Liver (tissue), 3 donors: ENCODE results near the gene ACTL10.

Experiments
- CTCF ChIP-seq: fragments of 150-350 bp; IDR thresholded peaks from 2 replicates; pipeline ENCODE4 v1.5.1; 2017; ENCODE audit warnings: improper control_type of control experiment, low read depth, low read length; ENCODE audit not compliant: missing input control
- JUND ChIP-seq, 2 donors: IDR thresholded peaks; 2 replicates each; pipeline ENCODE4 v1.6.1; 2016; ENCODE audit warnings: antibody characterized with exemption in 2 of 2
- RAD21 ChIP-seq, 2 donors: IDR thresholded peaks; 2 replicates each; pipeline ENCODE4 v1.6.1; 2016; ENCODE audit warnings: antibody characterized with exemption in 2 of 2, mild to moderate bottlenecking in 2 of 2
- ZBTB33 ChIP-seq: IDR thresholded peaks from 2 replicates; pipeline ENCODE4 v1.6.1; 2016; ENCODE audit warnings: antibody characterized with exemption
- donor health status: healthy.
- donor health status: healthy.

DNA sequence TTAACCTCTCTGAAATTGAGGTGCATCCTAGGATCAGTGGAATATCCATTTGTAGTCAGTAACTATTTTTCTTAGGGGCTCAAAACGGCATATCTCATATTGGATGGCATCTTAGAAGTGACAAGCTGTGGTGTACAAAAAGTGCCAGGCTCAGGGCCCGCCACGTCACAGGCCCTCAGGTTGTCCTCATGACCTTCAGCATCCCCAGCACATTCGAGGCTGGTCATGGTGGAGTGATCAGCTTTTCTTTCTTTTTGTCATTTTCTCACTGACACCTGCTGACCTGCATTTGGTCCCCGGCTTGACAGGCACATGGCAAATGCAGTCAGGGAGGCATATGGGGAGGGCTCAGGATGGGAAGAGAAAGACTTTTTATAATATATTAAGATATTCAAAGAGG is 26.5 kb downstream of the ACTL10 start:
- TF ChIP-seq CTCF, result no peak
- TF ChIP-seq RAD21 (IDR thresholded peaks at IDR 0.05), result no peak
- TF ChIP-seq JUND (IDR thresholded peaks at IDR 0.05), result no peak
- TF ChIP-seq ZBTB33, result no peak
